Jurkat, Clone E6-1 (cell line): ENCODE measurements around the gene C10orf90.

ENCODE experiments used
- DNase-seq: peaks from one replicate; pipeline ENCODE4 v3.0.0-alpha.2; 2011; ENCODE audit warnings: low read depth, low spot score
- H3K4me3 ChIP-seq: 2 replicates; pipeline ENCODE4 v1.5.1; 2011; ENCODE audit warnings: mild to moderate bottlenecking, low read length, control low read depth, moderate library complexity

C10orf90 gene

GRCh38 chr10:126520751-126521317 lies 149.7 kb downstream of the C10orf90 start:
- no peak overlapping the region for H3K4me3 ChIP-seq
- DNase-seq = no peak

GRCh38 chr10:126519992-126520391 lies 150.5 kb downstream of the C10orf90 start:
- no peak for DNase-seq
- no peak overlapping the region for H3K4me3 ChIP-seq

GRCh38 chr10:126519185-126519584 lies 151.3 kb downstream of the C10orf90 start:
- no peak overlapping the region for H3K4me3 ChIP-seq
- no peak for DNase-seq

DNA sequence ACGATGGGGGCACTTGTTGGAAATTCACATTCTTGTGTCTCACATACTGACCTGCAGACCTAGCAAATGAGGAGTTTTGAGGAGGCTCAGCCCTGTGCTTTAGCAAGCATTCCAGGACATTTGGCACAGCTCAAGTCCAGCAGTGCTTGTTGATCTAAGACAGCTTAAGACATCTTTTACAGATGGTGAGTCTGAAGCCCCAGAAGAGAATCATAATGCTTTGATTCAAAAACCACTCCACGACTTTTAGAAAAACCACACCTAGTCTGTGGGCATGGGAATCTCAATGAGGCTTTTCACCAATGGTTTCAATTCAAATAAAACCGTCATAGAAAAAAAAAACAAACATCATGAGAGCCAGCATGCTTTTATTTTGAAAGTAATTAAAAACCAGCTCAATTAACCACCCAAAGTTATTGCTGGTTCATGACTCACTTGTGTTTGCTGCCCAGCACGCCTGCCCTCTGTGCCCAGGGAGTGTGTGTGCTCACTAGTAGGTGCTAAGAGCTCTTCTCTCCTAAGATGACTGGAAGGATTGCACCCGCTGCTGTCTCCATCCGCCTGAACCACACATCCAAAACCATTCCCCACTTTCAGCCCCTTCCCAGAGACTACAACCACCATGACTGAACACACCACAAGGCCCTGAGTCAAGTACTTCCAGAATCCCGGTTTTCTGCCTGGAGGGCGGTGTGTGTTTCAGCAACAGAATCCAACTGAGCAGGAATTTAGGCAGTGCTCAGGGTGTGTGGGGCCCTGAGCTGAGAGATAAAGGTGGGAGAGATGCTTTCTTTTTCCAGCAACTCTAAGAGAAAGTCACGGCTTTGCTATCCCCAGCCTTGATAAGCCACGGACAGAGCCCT lies 152.0 kb downstream of the C10orf90 start:
- no peak overlapping the region for H3K4me3 ChIP-seq
- DNase-seq = no peak

DNA sequence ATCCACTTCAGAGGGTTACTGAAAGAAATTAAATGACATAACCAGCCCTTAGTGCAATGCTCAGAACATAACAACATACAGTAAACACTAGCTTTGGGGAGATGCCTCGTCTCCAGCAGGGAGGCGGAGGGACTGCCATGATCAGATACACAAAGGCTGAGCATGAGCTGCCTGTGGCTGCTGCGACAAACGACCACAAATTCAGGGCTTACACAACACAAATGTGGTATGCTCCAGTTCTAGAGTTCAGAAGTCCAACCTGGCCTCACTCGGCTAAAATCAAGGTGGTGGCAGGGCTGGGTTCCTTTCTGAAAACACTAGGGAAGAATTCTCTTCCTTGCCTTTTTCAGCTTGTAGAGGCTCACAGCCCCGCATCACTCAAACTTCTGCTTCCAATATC lies 154.0 kb downstream of the C10orf90 start:
- no peak for DNase-seq
- no peak overlapping the region for H3K4me3 ChIP-seq

GRCh38 chr10:126511917-126512479 lies 158.5 kb downstream of the C10orf90 start:
- H3K4me3 ChIP-seq = no peak overlapping the region
- no peak for DNase-seq

DNA sequence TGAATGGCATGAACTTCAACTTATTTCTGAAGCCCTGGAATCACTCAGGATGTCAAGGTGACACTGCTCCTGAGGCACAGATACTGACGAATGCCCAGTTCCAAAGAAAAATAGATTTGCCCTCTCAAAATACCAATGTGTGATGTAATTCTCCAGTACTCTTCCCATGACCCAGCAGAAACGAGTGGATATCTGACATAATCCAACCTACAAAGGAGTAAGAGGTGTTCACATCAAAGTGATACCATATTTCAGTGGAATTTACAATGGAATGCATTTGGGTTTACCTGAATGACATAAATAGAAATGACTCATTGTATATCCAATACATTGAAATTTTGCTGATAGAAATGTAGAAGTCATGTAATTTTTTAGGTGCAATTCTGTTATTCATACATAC lies 161.3 kb downstream of the C10orf90 start:
- DNase-seq = no peak
- H3K4me3 ChIP-seq = no peak overlapping the region

DNA sequence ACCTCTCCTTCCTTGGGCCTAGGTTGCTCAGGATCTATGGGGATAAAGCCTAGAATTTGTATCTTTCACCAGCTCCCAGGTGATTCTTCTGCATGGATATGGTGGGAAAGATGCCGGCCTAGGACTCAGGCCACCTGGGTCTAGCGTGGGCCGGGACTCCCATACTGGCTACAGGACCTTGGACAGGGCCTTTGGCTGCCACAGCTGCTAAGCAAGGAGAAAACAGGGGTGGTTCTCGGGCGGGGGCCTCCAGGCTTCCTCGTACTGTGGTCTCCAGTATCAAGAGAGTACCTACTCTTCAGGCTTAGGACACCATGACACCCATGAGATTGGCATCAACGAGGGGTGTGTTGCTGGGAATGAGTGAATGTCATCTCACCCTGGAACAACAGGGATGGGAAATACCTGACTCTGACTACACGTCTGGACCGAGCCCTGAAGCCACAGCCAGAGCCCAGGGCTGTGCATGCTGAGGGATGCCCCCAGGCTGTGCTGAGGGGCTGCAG lies 161.9 kb downstream of the C10orf90 start:
- no peak for DNase-seq
- no peak overlapping the region for H3K4me3 ChIP-seq

DNA sequence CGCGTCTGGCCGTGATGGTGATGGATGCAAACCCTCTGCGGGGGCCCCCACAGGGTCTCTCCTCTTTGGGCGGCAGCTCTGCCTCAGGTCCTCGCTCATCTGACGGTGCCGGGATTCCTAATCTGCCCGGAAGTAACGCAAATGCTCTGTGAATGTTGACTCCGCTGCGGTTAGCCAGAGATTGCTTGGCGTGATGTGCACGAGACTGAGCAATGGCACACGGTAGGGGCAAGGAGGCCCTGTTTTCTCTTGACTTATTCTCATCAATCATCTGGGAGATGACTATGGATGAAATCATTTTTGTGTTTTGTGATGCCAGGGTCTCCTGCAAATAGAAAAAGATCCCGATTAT lies 165.8 kb downstream of the C10orf90 start:
- no peak overlapping the region for H3K4me3 ChIP-seq

DNA sequence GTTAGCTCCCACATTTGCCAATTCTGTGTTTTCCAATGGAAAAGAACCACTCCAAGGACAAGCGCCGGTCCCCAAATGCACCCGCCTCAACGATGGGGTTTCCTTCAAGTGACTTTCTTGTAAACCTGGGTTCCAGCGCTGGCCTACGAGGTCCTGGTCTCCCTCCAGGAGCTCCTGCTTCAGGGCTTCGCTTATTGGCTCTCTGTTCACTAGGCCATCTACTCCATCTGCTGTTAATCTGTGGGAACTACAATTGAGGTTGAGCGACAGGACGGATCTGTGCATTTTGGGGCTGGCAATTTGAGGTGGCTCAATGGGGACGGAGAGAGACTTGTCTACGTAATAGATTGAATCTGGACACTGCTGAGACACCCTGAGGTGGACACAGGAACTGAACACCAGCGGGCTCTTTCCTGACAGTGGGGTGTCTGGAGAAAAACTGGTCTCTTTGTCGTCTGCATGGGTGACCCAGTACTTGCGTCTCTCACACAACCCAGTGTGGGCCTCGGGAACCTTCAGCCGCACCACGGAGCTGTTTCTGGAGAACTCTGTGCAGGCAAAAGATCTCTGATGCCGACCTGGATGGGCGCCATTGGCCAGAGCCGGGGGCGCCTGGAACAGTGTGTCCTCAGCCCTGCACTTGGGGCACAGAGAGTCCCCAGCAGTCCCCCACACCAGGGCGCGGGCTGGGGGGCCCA lies 166.3 kb downstream of the C10orf90 start:
- DNase-seq = peak; percentile 53
- no peak overlapping the region for H3K4me3 ChIP-seq

More for the DNA sequence above, 165.8 kb downstream of the C10orf90 start:
- DNase-seq = no peak

GRCh38 chr10:126503392-126504062 lies 167.0 kb downstream of the C10orf90 start:
- DNase-seq = no peak
- H3K4me3 ChIP-seq = no peak overlapping the region

- no peak for DNase-seq
- no peak overlapping the region for H3K4me3 ChIP-seq
Observed at GRCh38 chr10:126502441-126502840, 168.1 kb downstream of the C10orf90 start.

GRCh38 chr10:126501828-126502227 lies 168.7 kb downstream of the C10orf90 start:
- no peak overlapping the region for H3K4me3 ChIP-seq
- DNase-seq = no peak

DNA sequence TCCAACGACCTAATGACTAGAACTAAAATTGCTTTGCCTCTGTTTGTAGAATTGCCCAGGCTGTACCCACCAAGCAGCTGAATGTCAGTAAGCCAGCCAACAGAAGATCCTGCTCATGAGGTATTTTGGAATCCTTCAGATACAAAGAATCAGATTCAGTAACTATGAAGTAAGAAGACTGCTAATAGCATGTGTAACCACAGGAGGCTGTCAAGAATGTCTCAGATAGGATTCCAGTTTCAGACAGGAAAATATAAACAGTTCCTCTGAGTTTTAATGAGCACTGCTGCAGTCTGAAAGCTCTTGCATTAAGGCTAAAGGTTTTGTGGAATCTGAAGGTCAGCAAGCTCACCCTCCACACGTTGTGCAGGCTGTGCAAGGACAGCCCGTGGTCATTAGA lies 169.6 kb downstream of the C10orf90 start:
- no peak overlapping the region for H3K4me3 ChIP-seq
- no peak for DNase-seq

DNA sequence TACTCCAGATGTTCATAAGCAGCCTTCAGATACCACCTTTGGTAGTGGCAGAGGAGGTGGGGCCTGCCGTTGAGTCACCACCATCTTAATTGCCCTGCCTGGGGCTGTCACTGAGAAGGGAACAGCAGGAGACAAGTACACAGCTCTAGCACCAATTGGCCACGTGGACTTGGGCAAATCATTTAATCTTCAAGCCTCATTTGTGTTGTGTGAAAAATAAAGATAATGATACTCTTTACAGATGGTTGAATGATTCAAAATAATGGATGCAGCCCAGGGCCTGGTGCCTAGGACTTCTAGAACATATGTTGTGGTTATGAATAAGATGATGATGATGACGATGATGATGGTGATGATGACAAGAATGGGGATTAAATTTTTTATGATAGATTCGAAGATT lies 170.3 kb downstream of the C10orf90 start:
- DNase-seq = no peak
- H3K4me3 ChIP-seq = no peak overlapping the region

DNA sequence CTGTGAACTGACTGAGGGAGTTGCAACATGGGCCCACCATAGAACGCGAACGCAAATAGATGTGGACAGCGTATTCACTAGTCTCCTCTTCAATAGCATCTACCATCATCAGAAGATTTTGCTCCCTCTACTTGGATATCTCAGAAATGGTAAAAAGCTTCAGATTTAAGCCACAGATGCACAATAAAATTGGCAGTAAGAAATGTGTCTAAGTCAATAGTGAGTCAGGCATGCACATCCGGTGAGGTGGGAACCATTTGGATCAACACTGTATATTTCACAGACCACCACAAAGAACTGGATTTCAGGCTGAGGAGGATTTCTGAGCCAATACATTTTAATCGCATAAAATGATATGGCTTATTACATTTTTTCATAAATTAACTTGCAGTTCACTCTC lies 170.7 kb downstream of the C10orf90 start:
- DNase-seq = no peak
- H3K4me3 ChIP-seq = no peak overlapping the region

GRCh38 chr10:126497672-126498071 lies 172.8 kb downstream of the C10orf90 start:
- no peak overlapping the region for H3K4me3 ChIP-seq
- DNase-seq = no peak

GRCh38 chr10:126496771-126497545 lies 173.5 kb downstream of the C10orf90 start:
- no peak overlapping the region for H3K4me3 ChIP-seq
- no peak for DNase-seq

DNA sequence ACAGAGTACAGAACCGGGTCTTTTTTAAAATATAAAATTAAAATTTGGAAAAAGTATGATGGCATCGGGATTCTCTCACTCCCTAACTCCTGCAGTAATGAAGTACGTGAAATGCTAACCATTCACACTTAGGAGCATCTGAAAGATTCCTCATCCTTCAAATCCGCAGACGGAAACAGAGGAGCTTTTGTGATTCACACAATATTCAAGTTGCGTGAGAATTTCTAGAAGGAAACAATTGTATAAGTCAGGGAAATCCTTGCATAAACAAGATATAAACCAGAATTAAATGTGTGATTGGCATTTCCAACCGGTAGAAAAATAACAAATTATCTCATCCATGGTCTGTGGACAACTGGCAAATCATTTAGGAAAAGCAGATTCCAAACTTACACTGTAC lies 179.0 kb downstream of the C10orf90 start:
- H3K4me3 ChIP-seq = no peak overlapping the region
- DNase-seq = no peak
